ENCODE results near the gene LHX4.

Gene LHX4

DNA sequence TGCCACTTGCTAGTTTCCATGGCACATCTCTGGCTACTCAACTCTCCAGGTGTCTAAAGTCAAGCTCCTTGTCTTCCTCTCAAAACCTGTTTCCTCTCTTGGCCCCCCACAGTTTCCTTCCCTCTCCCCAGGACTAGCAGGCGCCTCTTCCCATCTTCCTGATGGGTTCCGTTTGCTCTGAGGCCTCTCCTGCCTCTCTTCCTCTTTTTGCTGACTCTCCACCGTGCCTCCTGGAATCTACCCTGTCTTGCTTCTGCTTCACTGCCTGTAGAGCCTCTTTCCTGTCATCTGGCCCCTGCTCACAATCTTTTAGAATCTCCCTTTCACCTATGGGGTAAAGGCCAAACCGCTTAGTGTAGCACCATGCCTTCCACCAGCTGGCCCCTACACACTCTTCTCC, 21.8 kb upstream of the LHX4 start:
- H3K4me1 Mint-ChIP-seq, result peaks cover under 1% of the 10 kb centered on the region
- DNase-seq (no peak), ATAC-seq (no peak)
- H3K27ac Mint-ChIP-seq, result no peak overlapping the region
- no peaks in the 10 kb centered on the region for H3K27me3 Mint-ChIP-seq
- no peak overlapping the region for H3K4me3 Mint-ChIP-seq
- no peaks in the 10 kb centered on the region for H3K9me3 Mint-ChIP-seq
- H3K36me3 Mint-ChIP-seq (ENCODE audit: low read depth), result no peaks in the 10 kb centered on the region

DNA sequence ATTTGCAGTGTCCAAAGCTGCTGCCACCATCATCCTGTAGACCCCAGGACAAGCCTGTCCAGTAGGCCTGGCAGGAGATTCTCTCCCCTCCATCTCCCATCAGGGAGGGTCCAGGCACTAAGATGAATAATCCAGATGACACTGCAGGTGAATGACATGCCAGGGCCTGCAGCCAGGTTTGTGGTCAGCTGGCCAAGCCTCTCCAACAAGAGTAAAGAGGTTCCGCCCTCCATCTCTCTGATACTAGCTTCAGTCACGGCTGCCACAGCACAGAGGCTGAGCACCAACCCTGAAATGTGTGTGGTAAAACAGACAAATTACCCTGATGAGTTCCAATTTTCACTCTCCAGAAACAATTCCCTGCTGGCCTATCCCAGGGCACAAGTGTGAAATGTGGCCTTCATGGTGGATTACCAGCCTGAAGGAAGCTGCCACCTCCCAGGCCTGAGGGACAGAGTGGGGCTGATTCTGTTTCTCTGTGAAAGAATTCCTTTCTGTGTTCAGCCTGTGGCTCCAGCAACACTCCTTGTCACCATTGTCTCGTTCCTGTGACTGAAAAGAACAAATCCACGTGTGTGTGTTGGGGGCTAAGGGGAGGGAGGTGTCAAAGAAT, 19.9 kb upstream of the LHX4 start:
- DNase-seq (no peak), ATAC-seq (no peak)

GRCh38 chr1:180211156-180211859, 18.8 kb upstream of the LHX4 start:
- Mint-ChIP-seq H3K4me1 (peaks cover 10% of the 10 kb centered on the region), H3K27me3 (no peaks in the 10 kb centered on the region), H3K9me3 (no peaks in the 10 kb centered on the region), H3K36me3 (ENCODE audit: low read depth) (no peaks in the 10 kb centered on the region), H3K27ac (no peak overlapping the region), H3K4me3 (no peak overlapping the region)
- ATAC-seq (no peak), DNase-seq (no peak)

More for the DNA sequence above, 19.9 kb upstream of the LHX4 start:
- Mint-ChIP-seq H3K36me3 (ENCODE audit: low read depth) (no peaks in the 10 kb centered on the region), H3K4me3 (no peak overlapping the region), H3K27ac (no peak overlapping the region), H3K4me1 (peaks cover 8% of the 10 kb centered on the region), H3K9me3 (no peaks in the 10 kb centered on the region), H3K27me3 (no peaks in the 10 kb centered on the region)

DNA sequence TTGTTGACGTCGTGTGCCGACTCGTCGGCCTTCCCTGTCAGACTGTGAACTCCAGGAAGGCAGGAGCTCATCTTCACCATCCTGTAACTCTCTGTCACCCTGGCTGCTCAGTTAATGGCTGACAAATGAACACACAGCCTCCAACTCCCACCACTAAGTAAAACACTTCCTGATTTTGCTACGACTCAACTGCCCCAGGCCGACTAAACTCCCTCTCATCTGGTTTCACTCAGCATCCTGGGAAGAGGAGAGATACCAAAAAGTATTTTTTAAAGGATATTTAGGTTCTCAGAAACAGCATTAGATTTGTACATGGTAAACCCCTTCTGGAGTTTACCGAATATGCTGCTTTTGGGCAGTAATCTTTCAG, 18.2 kb upstream of the LHX4 start:
- H3K27me3 Mint-ChIP-seq, result no peaks in the 10 kb centered on the region
- H3K36me3 Mint-ChIP-seq (ENCODE audit: low read depth), result no peaks in the 10 kb centered on the region
- H3K4me3 Mint-ChIP-seq, result no peak overlapping the region
- ATAC-seq (no peak), DNase-seq (no peak)
- H3K4me1 Mint-ChIP-seq, result peaks cover 10% of the 10 kb centered on the region
- no peak overlapping the region for H3K27ac Mint-ChIP-seq
- no peaks in the 10 kb centered on the region for H3K9me3 Mint-ChIP-seq

DNA sequence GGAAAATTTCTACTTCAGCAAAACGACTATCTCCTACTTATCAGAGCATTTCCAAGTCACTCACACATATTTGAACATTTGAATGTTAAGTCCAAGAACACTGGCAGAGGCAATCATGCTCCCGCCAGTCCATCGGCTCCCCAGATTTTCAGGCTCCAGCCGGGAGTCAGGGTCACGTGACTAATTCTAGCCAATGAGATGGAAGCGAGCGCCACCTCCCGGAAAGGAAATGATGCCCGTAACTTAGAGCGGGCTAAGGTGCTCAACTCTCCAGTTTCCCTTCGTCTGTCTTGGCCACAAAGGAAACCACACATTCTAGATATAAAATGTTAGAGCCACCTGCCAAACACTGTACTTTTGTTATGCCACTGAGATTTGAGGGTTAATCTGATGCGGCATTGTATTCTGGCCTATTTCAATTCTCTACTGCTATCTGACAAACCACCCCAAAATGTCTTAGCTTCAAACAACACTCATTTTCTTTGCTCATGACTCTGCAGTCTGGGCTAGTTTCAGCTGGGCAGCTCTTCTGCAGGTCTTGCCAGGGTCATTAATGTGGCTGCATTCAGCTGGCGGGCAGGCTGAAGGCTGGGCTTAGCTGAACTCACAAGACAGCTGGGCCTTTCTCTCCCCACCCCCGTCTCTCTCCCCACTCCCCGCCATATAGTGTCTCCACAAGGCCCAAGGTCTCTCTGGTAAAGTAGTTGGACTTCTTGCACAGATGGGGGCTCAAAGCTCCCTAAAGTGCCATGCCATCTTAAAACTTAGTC, 16.5 kb upstream of the LHX4 start:
- peak; percentile 61 for DNase-seq
- Mint-ChIP-seq H3K36me3 (ENCODE audit: low read depth) (no peaks in the 10 kb centered on the region), H3K4me1 (peaks cover 10% of the 10 kb centered on the region), H3K4me3 (peak overlapping the region; percentile 54), H3K27ac (peak overlapping the region; percentile 33), H3K9me3 (no peaks in the 10 kb centered on the region), H3K27me3 (no peaks in the 10 kb centered on the region)
- peak; percentile 53 for ATAC-seq

- Mint-ChIP-seq H3K36me3 (ENCODE audit: low read depth) (no peaks in the 10 kb centered on the region), H3K27me3 (no peaks in the 10 kb centered on the region), H3K27ac (no peak overlapping the region), H3K4me1 (peaks cover 10% of the 10 kb centered on the region), H3K4me3 (no peak overlapping the region), H3K9me3 (no peaks in the 10 kb centered on the region)
- ATAC-seq (no peak), DNase-seq (no peak)
Measured at GRCh38 chr1:180215856-180216625, 14.0 kb upstream of the LHX4 start.

DNA sequence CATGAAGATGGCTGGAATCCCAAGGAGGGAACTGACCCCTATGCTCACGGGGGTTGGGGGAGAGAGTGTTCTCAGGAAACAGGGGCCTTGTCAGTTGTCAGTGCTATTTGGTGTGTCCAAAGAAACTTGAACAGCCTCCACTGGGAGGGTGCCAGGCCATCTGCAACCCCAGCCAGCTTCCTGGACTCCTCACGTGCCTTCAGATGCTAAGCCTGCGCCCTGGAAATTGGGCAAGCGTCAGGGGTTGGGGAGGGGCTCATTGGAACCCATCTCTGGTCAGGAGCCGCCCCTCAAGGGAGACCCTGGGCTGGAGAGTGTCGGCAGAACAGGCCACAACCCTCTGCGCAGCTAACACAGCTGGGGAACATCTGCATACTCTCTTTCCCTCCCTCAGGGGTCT, 13.1 kb upstream of the LHX4 start:
- DNase-seq, result no peak
- ATAC-seq, result no peak
- Mint-ChIP-seq H3K4me1 (peaks cover 10% of the 10 kb centered on the region), H3K27me3 (no peaks in the 10 kb centered on the region), H3K9me3 (no peaks in the 10 kb centered on the region), H3K4me3 (no peak overlapping the region), H3K27ac (no peak overlapping the region), H3K36me3 (ENCODE audit: low read depth) (no peaks in the 10 kb centered on the region)

- no peak overlapping the region for H3K27ac Mint-ChIP-seq
- no peaks in the 10 kb centered on the region for H3K36me3 Mint-ChIP-seq (ENCODE audit: low read depth)
- DNase-seq (no peak), ATAC-seq (no peak)
- H3K9me3 Mint-ChIP-seq, result no peaks in the 10 kb centered on the region
- no peak overlapping the region for H3K4me3 Mint-ChIP-seq
- H3K27me3 Mint-ChIP-seq, result peaks cover 15% of the 10 kb centered on the region
- H3K4me1 Mint-ChIP-seq, result peaks cover 3% of the 10 kb centered on the region
Measured at GRCh38 chr1:180218806-180219765, 11.0 kb upstream of the LHX4 start.

DNA sequence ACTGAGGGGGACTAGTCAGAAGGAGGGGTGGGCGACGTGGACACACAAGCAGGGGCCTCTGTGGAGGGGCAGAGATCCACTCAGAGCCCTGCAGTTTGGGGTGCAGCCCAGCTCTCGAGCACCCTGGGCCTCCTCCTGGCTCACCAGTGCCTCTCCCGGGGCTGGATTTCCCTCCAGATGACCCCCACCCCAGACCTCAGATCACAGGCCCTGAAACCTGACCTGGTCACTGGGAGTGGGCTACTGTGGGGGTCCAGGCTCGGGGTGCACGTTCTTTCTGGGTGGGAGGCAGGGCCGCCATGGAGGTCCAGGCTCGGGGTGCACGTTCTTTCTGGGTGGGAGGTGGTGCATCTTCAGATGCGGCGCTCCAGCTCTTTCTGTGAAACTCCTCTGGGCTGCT, 10.3 kb upstream of the LHX4 start:
- ATAC-seq, result no peak
- Mint-ChIP-seq H3K4me3 (no peak overlapping the region), H3K4me1 (peaks cover 3% of the 10 kb centered on the region), H3K27me3 (peaks cover 21% of the 10 kb centered on the region), H3K27ac (no peak overlapping the region), H3K9me3 (no peaks in the 10 kb centered on the region), H3K36me3 (ENCODE audit: low read depth) (no peaks in the 10 kb centered on the region)
- DNase-seq, result no peak

DNA sequence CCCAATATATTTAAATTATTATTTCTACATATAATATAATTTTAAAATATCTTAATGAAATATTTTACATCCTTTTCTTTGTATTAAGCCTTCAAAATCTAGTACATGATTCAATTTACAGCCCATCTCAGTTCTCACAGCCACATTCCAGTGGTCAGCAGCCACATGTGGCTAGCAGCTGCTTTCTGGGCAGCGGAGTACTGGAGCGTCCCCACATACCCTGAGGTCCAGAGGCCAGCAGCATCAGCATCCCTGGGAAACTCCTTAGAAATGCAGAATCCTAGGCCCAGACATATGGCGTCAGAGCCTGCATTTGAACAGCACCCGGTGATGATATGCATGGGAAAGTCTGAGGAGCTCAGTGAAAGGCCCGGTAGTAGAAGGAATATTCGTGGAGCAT, 8.6 kb upstream of the LHX4 start:
- ATAC-seq (no peak), DNase-seq (no peak)
- Mint-ChIP-seq H3K4me1 (no peaks in the 10 kb centered on the region), H3K4me3 (no peak overlapping the region), H3K27me3 (peaks cover 34% of the 10 kb centered on the region), H3K9me3 (no peaks in the 10 kb centered on the region), H3K36me3 (ENCODE audit: low read depth) (no peaks in the 10 kb centered on the region), H3K27ac (no peak overlapping the region)

- Mint-ChIP-seq H3K36me3 (ENCODE audit: low read depth) (no peaks in the 10 kb centered on the region), H3K9me3 (no peaks in the 10 kb centered on the region), H3K27ac (no peak overlapping the region), H3K4me3 (no peak overlapping the region), H3K4me1 (peaks cover 4% of the 10 kb centered on the region), H3K27me3 (peaks cover 58% of the 10 kb centered on the region)
- no peak for DNase-seq
- no peak for ATAC-seq
Measured at GRCh38 chr1:180224902-180225301, 5.2 kb upstream of the LHX4 start.

- no peaks in the 10 kb centered on the region for H3K9me3 Mint-ChIP-seq
- no peak for ATAC-seq
Measured at GRCh38 chr1:180225403-180225802, 4.7 kb upstream of the LHX4 start.

GRCh38 chr1:180227861-180228647, 2.0 kb upstream of the LHX4 start:
- H3K27ac Mint-ChIP-seq, result peak overlapping the region; percentile 18
- H3K36me3 Mint-ChIP-seq (ENCODE audit: low read depth), result no peaks in the 10 kb centered on the region
- no peak overlapping the region for H3K4me3 Mint-ChIP-seq
- H3K4me1 Mint-ChIP-seq, result peaks cover 15% of the 10 kb centered on the region
- DNase-seq, result no peak
- peaks cover 75% of the 10 kb centered on the region for H3K27me3 Mint-ChIP-seq
- H3K9me3 Mint-ChIP-seq, result no peaks in the 10 kb centered on the region
- ATAC-seq, result no peak

More at GRCh38 chr1:180225403-180225802, 4.7 kb upstream of the LHX4 start:
- Mint-ChIP-seq H3K36me3 (ENCODE audit: low read depth) (no peaks in the 10 kb centered on the region), H3K4me1 (peaks cover 4% of the 10 kb centered on the region), H3K4me3 (no peak overlapping the region), H3K27ac (no peak overlapping the region), H3K27me3 (peaks cover 60% of the 10 kb centered on the region)
- DNase-seq, result no peak
